Measurements from ENCODE around the gene CARNS1. TPM values are rescaled to one million over a fixed set of nuclear protein-coding genes. Genes with fewer than 3 reads are reported as not detected.
A peak's percentile ranks its signal among the peaks of the same experiment; 100 is the strongest.

Gene CARNS1
- total RNA-seq, 3 donors from 2014 or later = 0.16 to 4.2 (median 0.66) TPM

DNA sequence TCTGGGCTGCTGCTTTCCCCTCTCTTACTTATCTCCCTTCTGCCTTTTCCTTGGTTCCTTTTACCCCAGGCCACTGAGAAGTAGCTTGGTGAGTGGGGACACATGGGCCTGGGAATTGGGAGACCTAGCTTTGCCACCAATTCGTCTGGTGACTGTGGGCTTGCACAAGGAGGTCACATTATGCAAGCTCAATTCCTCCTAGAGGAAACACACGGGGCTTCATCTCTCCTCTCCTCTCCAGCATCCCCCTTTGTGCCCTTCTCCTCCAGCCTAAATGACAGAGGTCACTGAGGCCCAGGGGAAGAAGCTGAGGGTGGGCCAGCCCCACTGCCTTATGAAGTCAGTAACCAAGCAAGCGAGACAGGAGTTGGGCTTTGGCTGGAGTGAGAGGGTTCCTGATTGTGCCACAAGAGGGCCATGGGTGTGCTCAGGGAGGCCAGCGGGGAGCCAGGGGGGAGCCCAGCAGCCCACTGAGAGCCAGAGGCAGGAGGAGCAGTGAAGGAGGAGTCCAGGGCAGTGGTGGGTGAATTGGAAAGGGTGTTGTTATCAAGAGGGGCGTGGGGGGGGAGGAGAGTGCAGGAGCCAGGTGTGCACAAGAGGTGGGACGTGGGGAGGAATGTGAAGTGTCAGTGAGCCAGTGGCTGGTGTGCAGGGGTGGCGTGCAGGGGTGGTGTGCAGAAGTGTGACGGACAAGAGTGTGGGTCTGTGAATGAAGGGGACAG is 44.1 kb upstream of the CARNS1 start:
- no peak for DNase-seq (ENCODE audit: low spot score in 2 of 2)
- H3K27ac ChIP-seq = peak overlapping the region; percentile 91 to 96
- no peaks in the 10 kb centered on the region for H3K36me3 ChIP-seq
- H3K4me3 ChIP-seq = peak overlapping the region; percentile 75 to 94 (median 85)
- intact Hi-C loops (cut with DNase I; ENCODE audit: low total_unique reads) = no loop called here
- H3K9me3 ChIP-seq = no peaks in the 10 kb centered on the region
- TF ChIP-seq POLR2A (IDR thresholded peaks at IDR 0.05) (no peak), POLR2AphosphoS5 (IDR thresholded peaks at IDR 0.05) (peak in 1 of 3 donors; percentile 22)
- TF ChIP-seq, protein P1, sequence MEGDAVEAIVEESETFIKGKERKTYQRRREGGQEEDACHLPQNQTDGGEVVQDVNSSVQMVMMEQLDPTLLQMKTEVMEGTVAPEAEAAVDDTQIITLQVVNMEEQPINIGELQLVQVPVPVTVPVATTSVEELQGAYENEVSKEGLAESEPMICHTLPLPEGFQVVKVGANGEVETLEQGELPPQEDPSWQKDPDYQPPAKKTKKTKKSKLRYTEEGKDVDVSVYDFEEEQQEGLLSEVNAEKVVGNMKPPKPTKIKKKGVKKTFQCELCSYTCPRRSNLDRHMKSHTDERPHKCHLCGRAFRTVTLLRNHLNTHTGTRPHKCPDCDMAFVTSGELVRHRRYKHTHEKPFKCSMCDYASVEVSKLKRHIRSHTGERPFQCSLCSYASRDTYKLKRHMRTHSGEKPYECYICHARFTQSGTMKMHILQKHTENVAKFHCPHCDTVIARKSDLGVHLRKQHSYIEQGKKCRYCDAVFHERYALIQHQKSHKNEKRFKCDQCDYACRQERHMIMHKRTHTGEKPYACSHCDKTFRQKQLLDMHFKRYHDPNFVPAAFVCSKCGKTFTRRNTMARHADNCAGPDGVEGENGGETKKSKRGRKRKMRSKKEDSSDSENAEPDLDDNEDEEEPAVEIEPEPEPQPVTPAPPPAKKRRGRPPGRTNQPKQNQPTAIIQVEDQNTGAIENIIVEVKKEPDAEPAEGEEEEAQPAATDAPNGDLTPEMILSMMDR (IDR thresholded peaks at IDR 0.05) = peak in 2 of 3 donors; percentile 62 to 72
- H3K27me3 ChIP-seq = no peaks in the 10 kb centered on the region
- peaks cover 18 to 24% of the 10 kb centered on the region in 2 donors for H3K4me1 ChIP-seq

GRCh38 chr11:67371911-67372320 is 43.6 kb upstream of the CARNS1 start:
- peak overlapping the region; percentile 75 to 94 (median 85) for H3K4me3 ChIP-seq
- intact Hi-C loops (cut with DNase I; ENCODE audit: low total_unique reads) = no loop called here
- TF ChIP-seq POLR2AphosphoS5 (IDR thresholded peaks at IDR 0.05) (no peak), POLR2A (IDR thresholded peaks at IDR 0.05) (no peak)
- TF ChIP-seq, protein P1 (IDR thresholded peaks at IDR 0.05) = no peak
- peaks cover 14 to 18% of the 10 kb centered on the region in 2 donors for H3K4me1 ChIP-seq
- H3K36me3 ChIP-seq = no peaks in the 10 kb centered on the region
- DNase-seq (ENCODE audit: low spot score in 2 of 2) = no peak
- no peaks in the 10 kb centered on the region for H3K9me3 ChIP-seq
- no peaks in the 10 kb centered on the region for H3K27me3 ChIP-seq
- peak overlapping the region; percentile 91 to 96 for H3K27ac ChIP-seq

GRCh38 chr11:67372321-67372992 is 43.0 kb upstream of the CARNS1 start:
- Histone ChIP-seq H3K9me3 (no peaks in the 10 kb centered on the region), H3K36me3 (no peaks in the 10 kb centered on the region), H3K27me3 (no peaks in the 10 kb centered on the region), H3K27ac (peak overlapping the region; percentile 91 to 96), H3K4me1 (peaks cover 8 to 15% of the 10 kb centered on the region in 2 donors), H3K4me3 (peak overlapping the region; percentile 75 to 94 (median 85))
- TF ChIP-seq, protein P1 (IDR thresholded peaks at IDR 0.05) = no peak
- no peak for TF ChIP-seq POLR2A (IDR thresholded peaks at IDR 0.05)
- intact Hi-C loops (cut with DNase I; ENCODE audit: low total_unique reads) = no loop called here
- DNase-seq (ENCODE audit: low spot score in 2 of 2) = no peak

GRCh38 chr11:67372993-67373647 is 42.4 kb upstream of the CARNS1 start, which contains the start of gene CLCF1:
CLCF1 (minus strand) TSS chr11:67373598; CDS start chr11:67373539, 59 bp downstream.
- Histone ChIP-seq H3K36me3 (no peaks in the 10 kb centered on the region), H3K4me1 (peaks cover 6 to 15% of the 10 kb centered on the region in 2 donors), H3K9me3 (no peaks in the 10 kb centered on the region), H3K27ac (peak within 1 kb of the TSS; percentile 91 to 96), H3K27me3 (no peaks in the 10 kb centered on the region), H3K4me3 (peak within 1 kb of the TSS; percentile 75 to 94 (median 85))
- DNase-seq (ENCODE audit: low spot score in 2 of 2) = peak in 1 of 2 donors; percentile 68
- peak in 1 of 3 donors; percentile 7 for TF ChIP-seq POLR2AphosphoS5 (IDR thresholded peaks at IDR 0.05)
- TF ChIP-seq, protein P1 (IDR thresholded peaks at IDR 0.05) = no peak
- intact Hi-C loops (cut with DNase I; ENCODE audit: low total_unique reads) = no loop called here

All from breast epithelium (tissue), 4 donors.